BJ (cell line): ENCODE data around the gene PTPRM. TPM values are rescaled to one million over a fixed set of nuclear protein-coding genes. Genes with fewer than 3 reads are reported as not detected.

Experiments
- CTCF ChIA-PET: fragments of 350-600 bp; formaldehyde crosslinking; extraction: SDS; loops from one replicate; lab custom pipeline; 2021; ENCODE audit warnings: antibody characterized with exemption, inconsistent platforms; lab: Yijun Ruan, JAX
- POLR2A ChIA-PET: fragments of 300-600 bp; sonication (Branson Sonifier 250); formaldehyde crosslinking; extraction: SDS; loops from one replicate; lab custom pipeline; 2021; ENCODE audit warnings: antibody characterized with exemption; lab: Charles Lee
- DNase-seq: peaks from one replicate; pipeline ENCODE4 v3.0.0-alpha.2; 2011; ENCODE audit warnings: low read depth
- H3K27me3 ChIP-seq: 2 replicates; pipeline ENCODE4 v1.6.0; 2011; ENCODE audit warnings: low read length; ENCODE audit not compliant: control insufficient read depth, insufficient read depth
- H3K36me3 ChIP-seq: 2 replicates; pipeline ENCODE4 v1.5.1; 2011; ENCODE audit warnings: low read length; ENCODE audit not compliant: control insufficient read depth, insufficient read depth
- H3K4me3 ChIP-seq: 2 replicates; pipeline ENCODE4 v1.5.1; 2011; ENCODE audit warnings: low read depth, mild to moderate bottlenecking, control low read depth, low read length
- CTCF ChIP-seq: IDR thresholded peaks from 2 replicates; pipeline ENCODE4 v1.5.1; 2011; ENCODE audit warnings: low read depth, mild to moderate bottlenecking, control low read depth, inconsistent platforms, low read length, moderate library complexity; ENCODE audit not compliant: insufficient read depth
- polyA plus RNA-seq: library from polyadenylated mRNA; depleted of rRNA; stranded (reverse); fragments of >200 nt; gene quantifications from 2 replicates; pipeline ENCODE4 v1.2.3, GENCODE V29; 2011

PTPRM gene
- polyA plus RNA-seq, 1 experiment, result 149 TPM

- no peak for DNase-seq
- no peak overlapping the region for H3K4me3 ChIP-seq
- POLR2A ChIA-PET, result no interaction called here
- CTCF ChIA-PET, result no interaction called here
- TF ChIP-seq CTCF, result no peak
- 0 out of 2 replicates have a peak, but pooled peaks cover 1% of the 10 kb centered on the region for H3K36me3 ChIP-seq
- no peaks in the 10 kb centered on the region for H3K27me3 ChIP-seq
Measured at GRCh38 chr18:8029061-8029460, 461.9 kb downstream of the PTPRM start.

GRCh38 chr18:8029731-8030130 is 462.6 kb downstream of the PTPRM start:
- Histone ChIP-seq H3K4me3 (no peak overlapping the region), H3K36me3 (0 out of 2 replicates have a peak, but pooled peaks cover 1% of the 10 kb centered on the region), H3K27me3 (no peaks in the 10 kb centered on the region)
- ChIA-PET POLR2A (no interaction called here), CTCF (no interaction called here)
- no peak for TF ChIP-seq CTCF
- no peak for DNase-seq

GRCh38 chr18:8030201-8030600 is 463.1 kb downstream of the PTPRM start:
- Histone ChIP-seq H3K36me3 (0 out of 2 replicates have a peak, but pooled peaks cover 1% of the 10 kb centered on the region), H3K4me3 (no peak overlapping the region), H3K27me3 (no peaks in the 10 kb centered on the region)
- TF ChIP-seq CTCF, result no peak
- ChIA-PET CTCF (no interaction called here), POLR2A (no interaction called here)
- DNase-seq, result no peak

GRCh38 chr18:8031496-8031895 is 464.4 kb downstream of the PTPRM start:
- ChIA-PET CTCF (interaction anchor here (0.6 kb wide), 1 partner anchor 13 kb away, joined by 3 read pairs; no protein-coding TSS in a partner anchor), POLR2A (no interaction called here)
- Histone ChIP-seq H3K36me3 (0 out of 2 replicates have a peak, but pooled peaks cover 1% of the 10 kb centered on the region), H3K27me3 (no peaks in the 10 kb centered on the region), H3K4me3 (no peak overlapping the region)
- no peak for DNase-seq
- TF ChIP-seq CTCF, result no peak

- DNase-seq, result no peak
- no peak for TF ChIP-seq CTCF
- H3K27me3 ChIP-seq, result no peaks in the 10 kb centered on the region
- POLR2A ChIA-PET, result no interaction called here
- CTCF ChIA-PET, result no interaction called here
- H3K36me3 ChIP-seq, result 0 out of 2 replicates have a peak, but pooled peaks cover 1% of the 10 kb centered on the region
- no peak overlapping the region for H3K4me3 ChIP-seq
Measured at GRCh38 chr18:8034674-8035073, 467.6 kb downstream of the PTPRM start.
